Measurements from ENCODE around the gene ARSD.

- TF ChIP-seq POLR2AphosphoS5 (IDR thresholded peaks at IDR 0.05; ENCODE audit: borderline replicate concordance, low read depth, low read length) (no peak), EZH2 (IDR thresholded peaks at IDR 0.05) (no peak), FOXP2 (optimal IDR thresholded peaks at IDR 0.05; ENCODE audit: control extremely low read depth, extremely low read length, insufficient read depth) (no peak)
Measured at GRCh38 chrX:2857566-2857965, 71.6 kb downstream of the ARSD start.

Measured in SK-N-MC (cell line).